HG02610 (cell line): ENCODE results near the gene CTNNA2.
"Not testable (repeated sequence)": the region's sequence is repeated elsewhere in the genome, so short reads cannot be mapped to it uniquely, and the experiment has no call there.

Experiments used
- ATAC-seq: cut with Tn5 transposase; IDR thresholded peaks from one replicate; pipeline ENCODE4 v1.9.1; 2021; ENCODE audit warnings: mild to moderate bottlenecking, moderate library complexity; ENCODE audit not compliant: unreplicated experiment

The CTNNA2 gene

DNA sequence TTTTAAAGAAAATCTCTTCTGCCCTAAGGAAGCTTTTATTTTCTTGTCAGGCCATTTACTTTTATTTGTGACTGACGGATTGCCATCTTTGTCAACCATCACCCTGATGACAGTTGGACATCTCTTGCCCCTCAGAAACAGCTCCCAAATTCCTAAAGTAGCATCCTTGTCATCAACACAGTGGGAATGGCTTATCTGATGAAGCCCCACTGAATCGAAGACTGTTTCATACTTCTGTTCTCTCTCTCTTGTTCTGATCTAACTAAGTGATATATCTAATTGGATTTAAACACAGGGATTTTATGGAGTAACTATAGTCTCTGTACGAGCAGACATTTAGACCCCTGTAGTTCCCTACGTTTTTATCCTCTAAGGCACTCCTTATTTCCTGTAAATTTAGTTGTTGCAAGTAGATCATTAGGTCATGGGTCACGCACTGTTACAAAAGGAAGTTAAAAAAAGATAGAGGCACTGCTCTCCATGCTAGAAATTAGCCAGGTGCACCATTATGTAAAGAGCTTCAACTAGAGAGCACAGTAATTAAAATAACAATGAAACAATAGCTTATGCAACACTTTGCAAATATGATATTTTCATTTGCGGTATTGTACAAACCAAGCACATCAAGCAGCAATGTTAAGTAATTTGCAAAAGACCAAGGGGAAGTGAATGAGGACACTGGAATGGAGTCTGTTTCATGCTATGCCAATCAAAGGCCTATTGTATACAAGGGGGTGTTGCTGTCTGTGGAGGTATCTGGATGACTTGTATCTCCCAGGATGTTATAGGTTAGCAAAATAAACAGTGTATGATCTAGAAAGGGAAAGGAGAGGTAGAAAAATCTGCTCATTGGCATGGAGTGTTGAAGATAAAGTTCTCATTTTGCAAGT lies 507.0 kb downstream of the CTNNA2 start:
- ATAC-seq = no peak

- ATAC-seq = no peak
Observed at GRCh38 chr2:80022018-80022417, 509.2 kb downstream of the CTNNA2 start.

DNA sequence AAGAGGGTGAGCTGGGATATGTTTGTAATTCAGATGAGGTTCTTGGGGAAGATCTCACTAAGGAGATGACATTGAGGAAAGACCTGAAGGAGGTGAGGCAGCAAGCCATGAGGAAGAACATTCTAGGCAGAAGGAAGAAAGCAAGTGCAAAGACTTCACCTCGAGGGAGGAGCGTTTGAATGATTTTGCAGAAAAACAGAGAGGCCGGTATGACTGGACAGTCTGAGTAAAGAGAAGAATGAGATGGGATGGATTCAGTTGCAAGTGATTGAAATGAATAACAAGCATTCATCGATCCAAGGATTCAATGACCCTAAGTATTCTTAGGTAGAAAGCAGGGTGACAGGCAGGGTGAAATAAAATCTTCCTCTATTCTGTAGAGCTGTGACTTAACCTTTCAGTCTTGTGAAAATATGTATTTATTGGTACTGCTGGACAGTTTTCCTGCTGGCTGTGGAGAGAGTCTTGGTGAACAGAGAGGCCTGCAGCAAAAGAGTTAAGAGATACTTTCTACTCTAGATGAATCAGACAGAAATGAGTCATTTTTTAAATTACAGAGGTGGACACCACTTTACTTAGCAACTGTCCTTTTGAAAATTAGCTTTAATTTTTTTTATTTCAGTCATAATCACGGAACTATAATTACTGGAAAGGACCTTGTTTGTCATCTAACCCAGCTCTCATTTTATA lies 513.3 kb downstream of the CTNNA2 start:
- ATAC-seq = no peak

GRCh38 chr2:80028051-80028450 lies 515.2 kb downstream of the CTNNA2 start:
- no peak for ATAC-seq

DNA sequence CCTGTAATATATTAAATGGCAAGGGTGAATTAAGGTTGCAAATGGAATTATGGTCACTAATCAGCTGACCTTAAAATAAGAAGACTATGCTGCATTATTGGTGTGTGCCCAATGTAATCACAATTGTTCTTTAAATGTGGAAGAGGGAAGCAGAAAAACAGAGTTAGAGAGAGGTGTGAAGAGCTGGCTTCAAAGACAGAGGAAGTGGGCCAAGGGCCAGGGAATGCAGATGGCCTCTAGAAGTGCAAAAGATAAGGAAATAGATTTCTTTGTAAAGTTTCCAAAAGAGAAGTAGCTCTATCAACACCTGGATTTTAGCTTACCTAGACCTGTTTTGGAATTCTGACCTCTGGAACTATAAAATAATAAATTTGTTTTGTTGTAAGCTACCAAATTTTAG lies 515.7 kb downstream of the CTNNA2 start:
- no peak for ATAC-seq

- ATAC-seq = no peak
Observed at GRCh38 chr2:80030135-80030534, 517.3 kb downstream of the CTNNA2 start.

- ATAC-seq = not testable (repeated sequence)
Observed at GRCh38 chr2:80032684-80033083, 519.8 kb downstream of the CTNNA2 start.

GRCh38 chr2:80035749-80036285 lies 523.0 kb downstream of the CTNNA2 start:
- no peak for ATAC-seq

DNA sequence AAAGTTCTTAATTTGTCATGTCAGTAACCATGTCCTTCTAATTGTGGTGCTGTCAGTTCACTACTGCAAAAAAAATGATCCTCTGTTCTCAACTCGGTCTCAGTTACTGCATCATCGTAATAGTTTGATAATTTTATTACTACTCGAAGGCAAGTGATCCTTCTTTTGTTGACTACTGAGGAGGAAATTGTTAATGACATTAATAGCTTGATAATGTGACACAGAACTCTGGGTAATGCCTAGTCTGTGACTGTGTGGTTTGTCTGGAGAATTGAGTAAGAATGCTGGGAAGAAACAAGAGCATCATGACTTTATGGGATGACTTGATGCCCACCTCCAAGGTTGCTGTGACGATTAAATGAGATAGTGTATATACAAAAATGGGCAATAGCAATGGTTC lies 524.5 kb downstream of the CTNNA2 start:
- ATAC-seq = no peak

GRCh38 chr2:80040226-80040625 lies 527.4 kb downstream of the CTNNA2 start:
- no peak for ATAC-seq

DNA sequence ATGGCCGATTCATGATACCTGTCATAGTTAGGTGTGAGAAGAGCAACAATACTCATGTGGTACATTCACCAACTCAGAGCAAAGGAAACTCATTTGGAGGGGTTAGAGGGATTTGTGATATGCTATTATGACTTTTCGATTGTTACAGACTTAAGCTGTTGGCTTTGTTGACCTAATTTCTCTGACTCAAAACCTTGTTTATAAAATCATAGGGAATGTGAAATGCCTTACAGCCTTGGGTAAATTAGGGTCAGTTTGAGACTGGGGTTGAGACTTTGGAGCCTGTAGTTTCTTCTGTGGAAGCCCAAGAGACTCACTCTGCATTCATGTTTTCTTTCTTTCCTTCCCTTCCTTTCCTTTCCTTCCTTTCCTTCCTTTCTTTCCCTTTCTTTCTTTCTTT lies 529.8 kb downstream of the CTNNA2 start:
- no peak for ATAC-seq

- ATAC-seq = no peak
Observed at GRCh38 chr2:80048296-80048695, 535.4 kb downstream of the CTNNA2 start.

DNA sequence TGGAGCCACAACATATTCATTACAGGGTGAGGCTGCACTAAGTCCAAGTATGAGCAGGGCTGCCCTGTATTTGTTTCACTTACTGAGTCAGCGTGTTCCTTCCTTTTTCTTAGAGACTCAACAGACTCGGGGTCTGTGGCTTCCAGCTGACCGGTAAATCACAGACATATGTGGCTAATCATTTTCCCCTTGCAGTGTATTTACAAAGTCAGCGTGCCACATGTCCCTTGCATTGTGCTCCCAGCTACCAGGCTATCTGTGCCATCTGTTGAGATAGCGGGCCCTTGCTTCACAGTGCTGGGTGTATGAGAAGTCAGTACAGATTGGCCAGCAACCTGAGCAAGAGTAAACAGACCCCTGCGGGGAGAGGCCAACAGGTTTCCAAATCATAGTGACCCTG lies 537.4 kb downstream of the CTNNA2 start:
- ATAC-seq = no peak

- no peak for ATAC-seq
Observed at GRCh38 chr2:80053522-80054345, 540.9 kb downstream of the CTNNA2 start.

GRCh38 chr2:80054346-80054675 lies 541.5 kb downstream of the CTNNA2 start:
- no peak for ATAC-seq

GRCh38 chr2:80057956-80058355 lies 545.1 kb downstream of the CTNNA2 start:
- ATAC-seq = no peak

GRCh38 chr2:80058562-80058961 lies 545.7 kb downstream of the CTNNA2 start:
- no peak for ATAC-seq

- no peak for ATAC-seq
Observed at GRCh38 chr2:80059447-80059846, 546.6 kb downstream of the CTNNA2 start.

GRCh38 chr2:80061881-80062280 lies 549.0 kb downstream of the CTNNA2 start:
- ATAC-seq = no peak

GRCh38 chr2:80062298-80062697 lies 549.4 kb downstream of the CTNNA2 start:
- no peak for ATAC-seq

- ATAC-seq = no peak
Observed at GRCh38 chr2:80068038-80068731, 555.3 kb downstream of the CTNNA2 start.
